GM18526 (cell line): ENCODE measurements around the gene E2F2.

Experiments used
- POLR2A ChIP-seq: IDR thresholded peaks from 3 replicates; pipeline ENCODE4 v1.6.1; 2011; ENCODE audit not compliant: insufficient read length; ENCODE audit errors: extremely low read depth

Gene E2F2

GRCh38 chr1:23524163-23524562, 6.9 kb downstream of the E2F2 start:
- TF ChIP-seq POLR2A: no peak

- no peak for TF ChIP-seq POLR2A
Measured at GRCh38 chr1:23522244-23522982, 8.6 kb downstream of the E2F2 start.

- no peak for TF ChIP-seq POLR2A
Measured at GRCh38 chr1:23521588-23521987, 9.4 kb downstream of the E2F2 start.

- TF ChIP-seq POLR2A: no peak
Measured at GRCh38 chr1:23517581-23517980, 13.5 kb downstream of the E2F2 start.

- TF ChIP-seq POLR2A: no peak
Measured at GRCh38 chr1:23515905-23516304, 15.1 kb downstream of the E2F2 start.

- TF ChIP-seq POLR2A: no peak
Measured at GRCh38 chr1:23514111-23514679, 16.8 kb downstream of the E2F2 start.

- TF ChIP-seq POLR2A: no peak
Measured at GRCh38 chr1:23509896-23510295, 21.1 kb downstream of the E2F2 start.

GRCh38 chr1:23506376-23507107, 24.5 kb downstream of the E2F2 start:
- TF ChIP-seq POLR2A: no peak

GRCh38 chr1:23505851-23506250, 25.2 kb downstream of the E2F2 start:
- TF ChIP-seq POLR2A: no peak

GRCh38 chr1:23502951-23503350, 28.1 kb downstream of the E2F2 start:
- TF ChIP-seq POLR2A: no peak

- no peak for TF ChIP-seq POLR2A
Measured at GRCh38 chr1:23500466-23500865, 30.6 kb downstream of the E2F2 start.

GRCh38 chr1:23497777-23498439, 33.1 kb downstream of the E2F2 start:
- no peak for TF ChIP-seq POLR2A

- TF ChIP-seq POLR2A: no peak
Measured at GRCh38 chr1:23496490-23497181, 34.4 kb downstream of the E2F2 start.

- TF ChIP-seq POLR2A: no peak
Measured at GRCh38 chr1:23492132-23492720, 38.8 kb downstream of the E2F2 start.

- no peak for TF ChIP-seq POLR2A
Measured at GRCh38 chr1:23489842-23490241, 41.2 kb downstream of the E2F2 start.
